HG03432 (cell line): ENCODE results near the gene SDHAF4.
"Not testable (repeated sequence)": the region's sequence is repeated elsewhere in the genome, so short reads cannot be mapped to it uniquely, and the experiment has no call there.

Experiments used
- ATAC-seq: cut with Tn5 transposase; IDR thresholded peaks from one replicate; pipeline ENCODE4 v1.9.1; 2021; ENCODE audit warnings: mild to moderate bottlenecking, moderate library complexity; ENCODE audit not compliant: unreplicated experiment

Gene SDHAF4

DNA sequence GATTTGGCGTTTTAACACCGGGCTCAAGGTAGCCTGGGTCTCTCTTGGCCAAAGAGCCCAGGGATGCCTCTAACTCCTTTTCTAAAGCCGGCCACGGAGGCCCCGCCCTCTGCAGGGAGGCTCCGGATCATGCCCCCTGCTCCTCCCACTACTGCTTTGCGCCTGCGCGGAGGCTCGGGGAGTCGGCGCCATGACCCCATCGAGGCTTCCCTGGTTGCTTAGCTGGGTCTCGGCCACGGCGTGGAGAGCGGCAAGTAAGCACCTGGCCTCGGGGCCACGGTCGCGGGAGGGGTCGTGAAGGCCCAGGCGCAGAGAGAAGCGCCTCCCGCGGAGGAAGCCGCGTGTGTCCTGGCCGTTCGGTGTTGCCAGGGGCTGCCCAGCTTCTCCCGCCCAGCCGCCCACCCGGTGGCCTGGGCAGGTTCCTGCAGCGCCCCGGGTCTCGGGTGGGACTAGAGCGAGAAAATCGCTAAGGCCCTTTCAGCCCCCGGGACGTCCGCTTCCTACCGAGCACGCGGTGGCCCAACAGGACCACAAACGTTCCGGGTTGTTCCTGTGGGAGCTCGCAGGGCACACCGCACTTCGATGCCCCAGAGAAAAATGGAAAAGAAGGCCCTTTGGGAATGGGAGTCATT is at the start of gene SDHAF4:
TSS of gene SDHAF4 (plus strand) at position 180 of the 632 bp plus-strand sequence. CDS start at position 191, 11 bp downstream.
- peak; percentile 99 for ATAC-seq

DNA sequence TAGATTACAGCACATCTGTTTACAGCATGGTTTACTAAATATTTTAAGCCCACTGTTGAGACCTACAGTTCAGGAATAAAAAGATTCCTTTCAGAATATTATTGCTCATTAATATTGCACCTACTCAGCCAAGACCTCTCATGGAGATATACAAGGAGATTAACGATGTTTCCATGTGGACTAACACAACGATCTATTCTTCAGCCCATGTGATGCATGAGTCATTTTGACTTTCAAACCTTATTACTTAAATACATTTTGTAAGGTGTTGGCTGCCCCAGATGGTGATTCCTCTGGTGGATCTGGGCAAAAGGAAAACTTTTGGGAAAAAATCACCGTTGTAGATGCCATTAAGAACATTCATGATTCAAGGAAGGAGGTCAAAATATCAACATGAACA is 48.0 kb upstream of the SDHAF4 start:
- no peak for ATAC-seq

DNA sequence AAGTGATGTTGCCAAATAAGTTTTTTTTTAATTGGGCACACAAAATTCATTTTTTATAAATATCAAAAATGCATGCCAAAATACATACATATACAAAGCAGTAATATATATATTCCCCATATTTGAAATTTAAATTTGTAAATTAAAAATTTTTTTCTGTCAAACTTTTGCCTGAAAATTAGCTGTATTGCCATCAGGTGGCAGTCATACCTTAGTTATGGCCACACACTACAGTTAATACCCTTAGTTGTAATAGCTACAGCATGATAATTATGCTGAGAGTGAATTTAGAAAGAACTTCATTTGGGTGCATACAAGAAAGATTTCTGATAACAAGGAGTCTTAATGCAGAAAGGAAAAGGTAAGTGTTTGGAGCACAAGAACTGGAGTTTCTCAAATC is 46.2 kb upstream of the SDHAF4 start:
- ATAC-seq: peak; percentile 44

GRCh38 chr6:70524721-70525286 is 41.9 kb upstream of the SDHAF4 start:
- ATAC-seq: no peak

DNA sequence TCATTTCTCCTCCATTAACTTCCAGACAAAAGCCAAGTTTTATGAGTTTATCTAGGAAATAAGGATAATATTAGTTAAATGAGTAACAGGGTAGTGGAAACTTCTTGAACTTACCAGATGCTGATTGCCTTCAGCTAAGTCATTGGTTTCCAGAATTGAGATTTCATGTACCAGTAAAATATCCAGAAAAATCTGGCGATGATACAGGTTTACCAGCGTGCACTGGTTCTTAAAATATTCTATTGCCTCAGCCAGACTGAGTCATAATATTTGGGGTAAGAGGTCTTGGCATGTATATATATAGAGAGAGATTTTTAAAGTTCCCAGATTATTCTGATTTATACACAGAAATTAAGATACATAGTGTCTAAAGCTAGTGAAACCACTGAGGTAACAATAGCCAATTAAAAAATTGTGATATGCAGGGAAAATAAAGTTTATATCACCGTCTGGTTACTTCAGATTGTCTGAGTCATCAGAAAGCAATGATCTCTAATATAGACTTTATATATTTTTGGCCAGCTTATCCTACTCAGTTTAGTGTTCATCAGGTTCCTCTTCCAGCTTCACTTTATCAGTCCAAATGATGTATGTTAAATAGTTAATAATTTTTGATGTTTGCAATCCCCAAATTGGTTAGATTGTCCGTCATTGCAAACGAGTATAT is 39.5 kb upstream of the SDHAF4 start:
- ATAC-seq: no peak

DNA sequence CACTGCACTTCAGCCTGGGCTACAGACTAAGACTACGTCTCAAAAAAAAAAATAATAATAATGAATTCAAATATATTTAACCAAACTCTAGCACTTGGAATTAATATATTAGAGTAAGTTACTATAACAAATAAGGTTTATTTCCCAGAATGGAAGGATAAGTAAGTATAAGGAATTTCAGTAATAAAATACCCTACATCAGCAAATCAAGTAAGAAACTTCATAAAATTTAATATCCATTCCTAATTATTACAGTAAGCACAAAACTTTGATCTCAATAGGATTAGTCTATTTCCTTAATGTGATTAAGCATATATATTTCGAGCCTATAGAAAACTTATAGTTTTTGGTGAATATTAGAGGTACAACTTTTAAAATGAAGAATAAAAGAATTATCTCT is 36.7 kb upstream of the SDHAF4 start:
- ATAC-seq: no peak

DNA sequence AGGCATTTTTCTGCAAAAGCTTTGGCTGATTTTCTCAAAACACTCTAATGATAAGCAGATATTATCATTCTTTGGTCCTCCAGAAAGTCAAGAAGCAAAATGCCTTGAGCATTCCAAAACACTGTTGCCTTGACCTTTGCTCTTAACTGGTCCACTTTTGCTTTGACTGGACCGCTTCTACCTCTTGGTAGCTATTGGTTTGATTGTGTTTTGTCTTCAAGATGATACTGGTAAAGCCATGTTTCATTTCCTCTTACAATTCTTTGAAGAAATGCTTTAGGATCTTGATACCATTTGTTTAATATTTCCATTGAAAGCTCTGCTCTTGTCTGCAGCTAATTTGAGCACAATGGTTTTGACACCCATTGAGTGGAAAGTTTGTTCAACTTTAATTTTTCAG is 35.6 kb upstream of the SDHAF4 start:
- no peak for ATAC-seq

GRCh38 chr6:70537266-70537665 is 29.5 kb upstream of the SDHAF4 start:
- no peak for ATAC-seq

DNA sequence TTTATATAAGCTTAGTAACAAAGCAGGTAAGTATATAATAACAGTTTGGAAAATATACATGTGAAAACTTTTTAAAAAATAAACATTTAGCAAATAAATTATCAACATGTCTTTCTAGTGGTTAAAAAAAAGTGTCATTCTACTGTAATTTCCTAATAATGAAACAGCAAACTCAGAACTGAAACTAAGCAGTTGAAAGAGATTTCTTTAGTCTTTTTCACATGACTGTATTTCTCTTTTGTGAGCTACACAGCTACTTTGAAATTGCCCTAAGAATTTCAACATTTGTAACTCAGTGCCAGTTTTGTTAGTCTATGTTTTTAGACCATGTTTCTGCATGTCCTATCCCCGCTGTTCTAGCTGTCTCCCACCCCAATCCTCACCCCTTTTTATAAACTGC is 28.4 kb upstream of the SDHAF4 start:
- peak; percentile 85 for ATAC-seq

- no peak for ATAC-seq
These were observed 19.4 kb upstream of the SDHAF4 start for GRCh38 chr6:70547313-70547712.

GRCh38 chr6:70547905-70548304 is 18.8 kb upstream of the SDHAF4 start:
- ATAC-seq: no peak

DNA sequence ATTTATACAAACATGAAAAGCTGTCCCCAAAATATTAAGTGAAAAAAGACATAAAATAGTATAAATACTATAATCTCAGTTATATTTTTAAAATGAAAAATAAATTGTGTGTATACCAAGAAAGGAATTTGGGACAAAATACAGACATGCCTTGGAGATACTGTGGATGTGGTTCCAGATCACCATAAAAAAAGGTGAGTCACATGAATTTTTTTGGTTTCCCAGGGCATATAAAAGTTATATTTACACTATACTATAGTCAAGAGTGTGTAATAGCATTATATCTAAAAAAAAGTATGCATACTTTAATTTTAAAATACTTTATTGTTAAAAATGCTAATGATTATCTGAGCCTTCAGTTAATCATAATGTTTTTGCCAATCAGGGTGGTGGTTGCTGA is 17.4 kb upstream of the SDHAF4 start:
- no peak for ATAC-seq

DNA sequence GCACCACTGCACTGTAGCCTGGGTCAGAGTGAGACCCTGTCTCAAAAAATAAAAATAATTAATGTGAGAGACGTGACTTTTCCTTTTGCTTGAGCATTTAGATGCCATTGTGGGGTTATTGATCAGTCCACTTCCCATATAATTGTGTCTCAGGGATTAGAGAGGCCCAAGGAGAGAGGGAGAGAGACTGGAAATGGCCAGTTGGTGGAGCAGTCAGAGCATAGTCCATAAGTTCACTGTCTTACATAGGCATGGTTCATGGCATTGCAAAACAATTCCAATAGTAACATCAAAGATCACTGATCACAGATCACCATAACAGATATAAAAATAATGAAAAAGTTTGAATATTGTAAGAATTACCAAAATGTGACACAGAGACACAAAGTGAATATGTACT is 15.2 kb upstream of the SDHAF4 start:
- ATAC-seq: no peak

- not testable (repeated sequence) for ATAC-seq
These were observed 14.3 kb upstream of the SDHAF4 start for GRCh38 chr6:70552286-70552940.

DNA sequence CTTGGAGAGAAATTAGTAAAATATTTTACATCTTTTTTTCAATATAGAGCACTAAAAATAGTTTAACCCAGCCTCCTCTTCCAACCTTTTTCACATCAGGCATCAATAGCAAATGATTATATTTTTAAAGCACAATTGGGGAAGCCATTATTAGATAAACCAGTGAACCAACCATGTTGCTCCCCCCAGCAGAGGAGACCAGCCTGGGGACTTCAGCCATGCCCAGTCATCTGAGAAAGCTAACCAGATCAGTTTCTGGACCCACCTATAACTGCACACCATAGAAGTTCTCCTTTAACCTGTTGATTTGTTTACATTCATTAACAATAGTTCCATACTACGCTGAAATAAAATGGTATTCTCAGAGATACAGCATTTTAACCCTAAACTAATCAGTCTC is 13.8 kb upstream of the SDHAF4 start:
- no peak for ATAC-seq

- no peak for ATAC-seq
These were observed 8.7 kb upstream of the SDHAF4 start for GRCh38 chr6:70557998-70558397.

DNA sequence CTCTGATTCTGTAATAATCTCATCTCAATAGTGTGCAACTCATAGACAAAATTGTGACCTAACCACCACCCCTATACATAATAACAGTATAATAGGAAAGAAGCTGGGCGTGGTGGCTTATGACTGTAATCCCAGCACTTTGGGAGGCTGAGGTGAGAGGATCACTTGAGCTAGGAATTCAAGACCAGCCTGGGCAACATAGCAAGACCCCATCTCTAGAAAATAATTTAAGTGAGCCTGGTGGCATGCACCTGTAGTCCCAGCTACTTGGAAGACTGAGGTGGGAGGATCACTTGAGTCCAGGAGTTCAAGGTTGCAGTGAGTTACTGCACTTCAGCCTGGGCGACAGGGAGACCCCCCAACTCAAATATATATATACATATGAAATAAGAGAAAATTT is 4.3 kb upstream of the SDHAF4 start:
- not testable (repeated sequence) for ATAC-seq

DNA sequence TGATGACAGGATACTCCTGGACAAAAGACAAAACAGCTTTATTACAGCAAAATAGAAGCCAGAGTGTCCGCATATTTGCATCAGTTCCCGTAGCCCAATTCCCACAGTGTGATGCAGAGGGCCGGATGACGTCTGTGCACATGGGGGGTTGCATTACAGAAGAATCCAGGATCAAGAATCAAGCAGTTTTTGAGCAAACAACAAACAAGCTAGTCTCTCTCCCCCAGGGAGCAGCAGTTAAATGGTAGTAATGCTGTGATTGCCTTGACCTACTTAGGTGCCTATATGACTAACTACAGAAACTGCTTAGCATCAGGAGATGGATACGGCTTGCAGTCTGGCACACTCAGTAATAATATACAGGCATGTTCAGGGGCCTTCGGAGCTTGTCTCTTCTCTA is 3.2 kb upstream of the SDHAF4 start:
- ATAC-seq: no peak

DNA sequence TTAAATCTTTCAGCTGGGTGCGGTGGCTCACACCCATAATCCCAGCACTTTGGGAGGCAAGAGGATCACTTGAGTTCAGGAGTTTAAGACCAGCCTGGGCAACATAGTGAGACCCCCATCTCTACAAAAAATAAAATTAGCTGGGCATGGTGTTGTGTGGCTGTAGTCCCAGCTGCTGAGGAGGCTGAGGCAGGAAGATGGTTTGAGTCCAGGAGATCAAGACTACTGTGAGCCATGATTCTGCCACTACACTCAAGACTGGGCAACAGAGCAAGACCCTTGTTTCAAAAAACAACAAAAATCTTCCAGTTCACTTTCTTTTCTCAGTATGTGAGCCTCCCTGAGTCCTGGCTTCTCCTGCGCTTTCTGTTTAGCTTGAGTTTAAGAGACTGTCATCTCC is 7.9 kb downstream of the SDHAF4 start:
- no peak for ATAC-seq

DNA sequence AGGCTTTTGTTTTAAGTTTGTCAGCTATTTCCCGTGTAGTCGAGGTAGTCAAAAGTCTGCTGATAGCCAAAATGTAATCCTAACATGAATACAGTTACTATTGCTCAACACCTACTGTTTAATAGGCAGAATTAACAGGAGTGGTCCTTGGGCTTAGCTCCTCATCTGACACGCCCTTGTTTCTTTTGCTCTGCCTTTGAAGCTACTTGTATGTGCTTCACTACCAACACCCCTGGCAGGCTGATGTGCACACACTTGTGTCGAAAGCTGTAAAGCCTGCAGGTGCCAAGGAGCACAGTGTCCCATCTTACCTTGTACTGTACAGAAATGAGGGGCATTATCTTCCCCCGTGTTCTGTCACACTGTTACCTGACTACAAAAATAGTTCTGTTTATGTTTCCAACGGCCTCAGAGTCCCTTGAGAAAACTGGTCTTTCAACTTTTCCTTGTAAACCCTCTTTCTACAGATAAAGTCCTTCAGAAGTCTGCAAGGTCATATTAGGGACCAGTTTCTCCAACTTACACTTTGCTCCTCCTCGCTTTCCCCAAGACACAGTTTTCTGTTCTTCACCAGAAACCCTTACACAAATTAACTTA is 9.3 kb downstream of the SDHAF4 start:
- no peak for ATAC-seq

DNA sequence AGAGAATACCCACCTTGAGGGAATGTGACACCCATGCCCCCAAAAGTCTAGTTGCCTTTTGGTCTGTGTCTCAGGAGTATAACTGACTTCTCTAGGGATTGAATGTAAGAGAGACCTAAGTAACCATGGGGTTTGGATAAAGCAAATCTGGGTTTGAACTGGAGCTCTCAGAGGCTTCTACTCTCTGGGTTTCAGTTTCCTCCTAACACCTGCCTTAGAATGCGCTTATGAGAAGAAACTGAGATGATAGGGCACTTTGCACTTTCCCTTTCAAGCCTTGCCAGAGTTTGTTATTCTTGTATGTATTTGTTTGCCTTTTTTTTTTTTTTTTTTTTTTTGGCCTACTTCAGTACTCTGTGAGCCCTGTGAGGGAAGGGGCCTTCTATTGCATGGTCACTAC is 19.4 kb downstream of the SDHAF4 start:
- ATAC-seq: peak; percentile 99

DNA sequence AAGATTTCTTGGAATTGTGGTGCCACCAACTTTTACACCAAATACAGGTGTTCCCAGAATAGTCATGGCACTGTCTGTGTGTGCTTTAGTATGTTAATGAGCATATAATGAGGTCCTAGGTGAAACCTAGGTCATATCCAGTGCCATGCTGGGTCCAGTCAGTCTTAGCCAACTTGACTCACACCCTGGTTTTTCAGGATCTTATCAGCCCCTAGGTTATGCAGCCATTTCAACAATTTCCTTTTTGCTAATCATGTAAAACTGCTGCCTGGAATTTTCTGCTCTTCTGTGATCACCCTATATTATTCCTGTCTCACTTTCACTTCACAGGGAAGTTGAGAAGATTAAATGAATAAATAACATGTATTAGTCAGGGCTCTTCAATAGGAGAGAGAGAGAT is 23.7 kb downstream of the SDHAF4 start:
- no peak for ATAC-seq
